ENCODE data around the gene ITPKA.

The ITPKA gene

DNA sequence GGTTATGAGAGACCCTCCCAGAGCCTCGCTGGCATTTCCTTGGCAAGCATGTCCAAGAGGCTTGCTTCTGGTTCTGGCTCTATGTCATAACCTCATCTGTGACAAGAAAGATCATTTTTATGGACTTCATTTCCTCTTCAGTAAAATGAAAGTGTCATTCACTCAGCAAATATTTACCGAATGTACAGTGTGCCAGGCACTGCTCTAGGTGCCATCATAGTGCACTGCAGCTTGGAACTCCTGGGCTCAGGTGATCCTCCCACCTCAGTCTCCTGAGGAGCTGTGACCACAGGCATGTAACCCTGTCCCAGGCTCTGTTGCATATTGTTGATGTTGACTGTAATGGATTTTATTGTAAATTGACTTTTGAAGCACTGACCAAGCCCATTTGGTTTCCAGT lies 18.7 kb upstream of the ITPKA start:
- H3K9ac ChIP-seq, result no peak overlapping the region
- TF ChIP-seq, protein P1, sequence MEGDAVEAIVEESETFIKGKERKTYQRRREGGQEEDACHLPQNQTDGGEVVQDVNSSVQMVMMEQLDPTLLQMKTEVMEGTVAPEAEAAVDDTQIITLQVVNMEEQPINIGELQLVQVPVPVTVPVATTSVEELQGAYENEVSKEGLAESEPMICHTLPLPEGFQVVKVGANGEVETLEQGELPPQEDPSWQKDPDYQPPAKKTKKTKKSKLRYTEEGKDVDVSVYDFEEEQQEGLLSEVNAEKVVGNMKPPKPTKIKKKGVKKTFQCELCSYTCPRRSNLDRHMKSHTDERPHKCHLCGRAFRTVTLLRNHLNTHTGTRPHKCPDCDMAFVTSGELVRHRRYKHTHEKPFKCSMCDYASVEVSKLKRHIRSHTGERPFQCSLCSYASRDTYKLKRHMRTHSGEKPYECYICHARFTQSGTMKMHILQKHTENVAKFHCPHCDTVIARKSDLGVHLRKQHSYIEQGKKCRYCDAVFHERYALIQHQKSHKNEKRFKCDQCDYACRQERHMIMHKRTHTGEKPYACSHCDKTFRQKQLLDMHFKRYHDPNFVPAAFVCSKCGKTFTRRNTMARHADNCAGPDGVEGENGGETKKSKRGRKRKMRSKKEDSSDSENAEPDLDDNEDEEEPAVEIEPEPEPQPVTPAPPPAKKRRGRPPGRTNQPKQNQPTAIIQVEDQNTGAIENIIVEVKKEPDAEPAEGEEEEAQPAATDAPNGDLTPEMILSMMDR (IDR thresholded peaks at IDR 0.05), result no peak
- no peak overlapping the region for H3K27ac ChIP-seq
- H3K79me2 ChIP-seq, result no peaks in the 10 kb centered on the region
- no peak overlapping the region for H3K4me3 ChIP-seq (ENCODE audit: low read depth, low read length)
- H3K27me3 ChIP-seq (ENCODE audit: control insufficient read depth, insufficient read depth, low read length), result no peaks in the 10 kb centered on the region
- no peaks in the 10 kb centered on the region for H3K4me1 ChIP-seq
- H2AFZ ChIP-seq, result no peak overlapping the region
- H3K4me2 ChIP-seq (ENCODE audit: low read length), result no peak overlapping the region
- no peaks in the 10 kb centered on the region for H3K9me3 ChIP-seq (ENCODE audit: control insufficient read depth, low read length)
- H3K36me3 ChIP-seq (ENCODE audit: control insufficient read depth, insufficient read depth, low read length), result no peaks in the 10 kb centered on the region

DNA sequence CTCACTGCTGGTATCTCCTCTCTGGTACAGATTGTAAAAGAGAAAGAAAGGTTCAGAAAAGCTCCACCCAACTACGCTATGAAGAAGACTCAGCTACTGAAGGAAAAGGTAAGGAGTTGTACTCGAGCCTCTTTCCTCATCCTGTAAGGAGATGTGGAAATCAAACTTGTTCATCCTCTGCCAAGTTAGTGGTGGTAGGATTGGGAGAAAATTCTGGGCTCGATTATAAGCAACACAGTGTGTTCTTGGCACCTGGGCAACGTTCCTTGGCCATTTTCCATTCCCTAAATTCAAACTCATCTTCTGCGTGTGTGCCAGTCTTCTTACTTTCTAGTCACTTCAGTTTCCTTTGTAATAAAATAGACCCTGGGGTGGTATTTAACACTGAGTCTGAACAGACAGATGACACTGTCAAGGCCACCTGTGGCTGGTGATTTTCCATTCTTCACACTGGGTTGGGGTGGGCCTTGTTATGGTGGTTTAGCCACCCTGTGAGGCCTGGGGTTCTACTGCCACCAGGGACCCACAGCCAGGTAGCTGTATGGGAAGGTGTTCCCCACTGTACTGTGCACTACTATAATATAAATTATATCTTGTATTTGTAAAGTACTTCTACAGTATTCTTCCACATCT lies 17.1 kb upstream of the ITPKA start:
- no peaks in the 10 kb centered on the region for H3K4me1 ChIP-seq
- no peak overlapping the region for H3K27ac ChIP-seq
- TF ChIP-seq, protein P1 (IDR thresholded peaks at IDR 0.05), result no peak
- no peaks in the 10 kb centered on the region for H3K79me2 ChIP-seq
- no peak overlapping the region for H3K9ac ChIP-seq
- H3K4me2 ChIP-seq (ENCODE audit: low read length), result no peak overlapping the region
- H3K27me3 ChIP-seq (ENCODE audit: control insufficient read depth, insufficient read depth, low read length), result no peaks in the 10 kb centered on the region
- no peak overlapping the region for H2AFZ ChIP-seq
- no peaks in the 10 kb centered on the region for H3K36me3 ChIP-seq (ENCODE audit: control insufficient read depth, insufficient read depth, low read length)
- no peaks in the 10 kb centered on the region for H3K9me3 ChIP-seq (ENCODE audit: control insufficient read depth, low read length)
- no peak overlapping the region for H3K4me3 ChIP-seq (ENCODE audit: low read depth, low read length)

DNA sequence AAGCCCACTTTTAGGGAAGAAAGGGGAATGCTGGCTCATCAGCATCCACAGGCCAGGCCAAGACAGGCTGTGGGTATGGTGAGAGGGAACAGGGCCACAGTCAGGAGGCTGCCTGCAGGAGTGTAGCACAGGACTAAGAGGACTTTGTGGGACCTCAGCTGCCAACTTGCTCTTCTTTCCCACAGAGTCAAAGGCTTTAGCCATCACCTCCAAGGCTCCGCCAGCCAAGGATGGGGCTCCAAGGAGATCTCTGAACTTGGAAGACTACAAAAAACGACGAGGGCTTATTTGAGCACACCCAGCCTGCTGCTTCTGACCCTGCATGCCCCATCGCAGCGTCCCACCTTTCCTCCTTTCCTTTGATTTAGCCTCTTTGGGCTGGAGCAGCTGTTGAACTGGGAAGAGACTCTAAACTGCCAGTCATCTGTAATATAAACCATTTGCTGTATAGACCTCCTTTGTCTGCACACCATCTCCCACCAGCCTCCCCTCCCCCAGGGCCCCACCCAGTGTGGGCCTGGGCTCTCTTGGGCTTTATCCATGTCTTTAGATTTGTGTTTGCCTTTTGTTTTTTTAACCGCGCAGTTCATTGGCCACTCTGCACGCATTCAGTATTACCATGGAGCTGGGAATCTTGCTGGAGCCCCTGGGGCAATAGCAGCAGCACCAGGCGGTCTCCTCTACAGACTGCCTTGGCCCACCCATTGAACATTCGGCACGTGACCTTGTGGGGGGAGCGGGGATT lies 13.1 kb upstream of the ITPKA start:
- Histone ChIP-seq H3K27me3 (ENCODE audit: control insufficient read depth, insufficient read depth, low read length) (no peaks in the 10 kb centered on the region), H2AFZ (no peak overlapping the region), H3K36me3 (ENCODE audit: control insufficient read depth, insufficient read depth, low read length) (no peaks in the 10 kb centered on the region), H3K79me2 (no peaks in the 10 kb centered on the region), H3K9ac (no peak overlapping the region), H3K4me3 (ENCODE audit: low read depth, low read length) (no peak overlapping the region), H3K27ac (no peak overlapping the region), H3K4me2 (ENCODE audit: low read length) (no peak overlapping the region), H3K9me3 (ENCODE audit: control insufficient read depth, low read length) (no peaks in the 10 kb centered on the region), H3K4me1 (no peaks in the 10 kb centered on the region)
- TF ChIP-seq, protein P1 (IDR thresholded peaks at IDR 0.05), result no peak

DNA sequence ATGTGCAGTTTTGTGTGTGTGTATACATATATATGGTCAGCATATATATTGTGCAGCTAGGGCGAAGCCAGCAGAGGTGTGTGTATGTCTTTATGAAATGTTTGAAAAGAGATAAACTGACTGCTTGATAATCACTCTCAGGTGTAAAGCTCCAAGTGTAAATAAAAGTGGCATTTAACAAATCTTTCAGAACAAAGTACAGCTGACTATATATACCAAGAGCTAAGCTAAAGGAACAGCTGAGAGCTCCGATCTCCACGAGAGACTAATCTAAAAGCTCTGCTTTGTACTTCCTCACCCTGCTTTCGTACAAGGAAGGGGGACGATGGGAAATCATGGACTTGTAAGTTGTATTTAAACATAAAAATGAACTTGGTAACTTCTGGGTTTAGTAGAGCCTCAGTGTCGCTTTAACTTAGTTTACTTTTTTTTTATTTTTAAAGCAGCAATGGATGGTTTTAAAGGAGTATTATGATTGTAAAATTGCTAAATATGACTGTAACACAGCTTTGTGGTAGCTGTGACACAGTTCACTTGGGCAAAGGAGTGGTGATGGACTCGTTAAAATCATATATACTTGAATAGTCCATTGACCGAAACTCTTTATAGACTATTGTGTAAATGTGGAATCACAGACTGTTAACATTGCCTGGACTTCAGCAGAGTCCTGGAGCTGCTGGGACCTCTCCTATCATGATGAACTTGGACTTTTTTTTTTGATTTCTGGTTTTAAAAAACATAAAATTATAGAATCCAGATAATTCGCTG lies 11.4 kb upstream of the ITPKA start:
- TF ChIP-seq, protein P1 (IDR thresholded peaks at IDR 0.05), result no peak
- H3K4me3 ChIP-seq (ENCODE audit: low read depth, low read length), result no peak overlapping the region
- H3K36me3 ChIP-seq (ENCODE audit: control insufficient read depth, insufficient read depth, low read length), result no peaks in the 10 kb centered on the region
- no peak overlapping the region for H3K27ac ChIP-seq
- no peaks in the 10 kb centered on the region for H3K4me1 ChIP-seq
- no peaks in the 10 kb centered on the region for H3K9me3 ChIP-seq (ENCODE audit: control insufficient read depth, low read length)
- H3K79me2 ChIP-seq, result no peaks in the 10 kb centered on the region
- no peak overlapping the region for H2AFZ ChIP-seq
- H3K27me3 ChIP-seq (ENCODE audit: control insufficient read depth, insufficient read depth, low read length), result no peaks in the 10 kb centered on the region
- H3K4me2 ChIP-seq (ENCODE audit: low read length), result no peak overlapping the region
- H3K9ac ChIP-seq, result no peak overlapping the region
